PFSK-1 (cell line): ENCODE results near the gene STAT3.

Source experiments
- POLR2AphosphoS5 ChIP-seq: IDR thresholded peaks from 2 replicates; pipeline ENCODE4 v1.6.1; 2012; ENCODE audit warnings: low read depth, mild to moderate bottlenecking, control low read depth, low read length, moderate library complexity
- SIN3A ChIP-seq: IDR thresholded peaks from 2 replicates; pipeline ENCODE4 v1.6.1; 2012; ENCODE audit warnings: mild to moderate bottlenecking, low read length, moderate library complexity, borderline replicate concordance; ENCODE audit not compliant: insufficient read depth

DNA sequence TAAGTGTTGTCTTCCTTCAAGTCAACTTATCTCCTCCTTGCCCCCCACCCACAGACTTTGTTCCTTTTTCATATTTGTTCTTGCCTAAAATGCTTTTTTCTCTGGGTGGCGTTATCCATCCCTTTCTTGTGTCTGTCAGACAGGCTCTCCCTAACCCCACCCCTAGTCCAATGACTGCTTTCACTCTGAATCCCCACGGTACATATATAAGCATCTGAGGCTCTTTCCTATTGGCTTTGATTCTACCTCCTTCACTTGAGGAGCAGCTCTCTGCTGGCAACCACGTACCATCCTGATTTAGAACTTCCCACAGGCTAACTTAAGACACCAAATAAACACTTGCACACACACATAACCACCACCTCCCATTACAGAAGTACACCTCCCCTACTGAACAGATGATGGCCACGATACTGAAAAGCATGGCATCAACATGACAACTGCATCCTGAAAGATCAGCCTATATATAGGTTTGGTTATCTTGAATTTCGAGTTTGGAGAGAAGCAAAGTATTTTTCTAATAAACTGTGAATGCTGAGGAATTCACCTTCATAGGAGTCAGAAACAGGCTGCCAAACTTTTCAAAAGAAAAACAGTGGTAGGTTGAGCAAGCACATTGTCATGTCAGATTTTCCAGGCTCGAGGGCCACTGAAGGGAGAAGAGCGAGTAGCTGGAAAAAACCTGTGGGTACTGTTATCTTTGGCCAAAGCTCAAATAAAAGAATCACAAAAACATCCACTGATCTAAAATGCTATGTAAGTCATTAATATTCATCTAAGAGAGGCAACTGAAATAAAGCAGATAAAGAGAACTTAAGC lies 24.3 kb downstream of the STAT3 start:
- TF ChIP-seq SIN3A (no peak), POLR2AphosphoS5 (no peak)
